Placental pericyte (primary cell): ENCODE data around the gene STK31. TPM values are rescaled to one million over a fixed set of nuclear protein-coding genes. Genes with fewer than 3 reads are reported as not detected.

Experiments
- total RNA-seq: library from RNA; depleted of rRNA; stranded (reverse); fragments of >200 nt; gene quantifications from 2 replicates; pipeline ENCODE4 v1.2.3, GENCODE V29; 2012

The STK31 gene
- total RNA-seq = not detected in 2 replicates

GRCh38 chr7:23710000-23710399 lies at the start of gene STK31:
Gene STK31 (plus strand): TSS chr7:23710219. CDS start chr7:23710286, 67 bp downstream.

GRCh38 chr7:23679898-23680413 lies 30.1 kb upstream of the STK31 start, which contains the start of gene FAM221A:
Gene FAM221A (plus strand): TSS chr7:23680199. CDS start chr7:23680219, 20 bp downstream.

Other genes with a start within 250 kb of the STK31 start
- 88.4 and 180 TPM in 2 replicates for gene IGF2BP3, start 239.7 kb upstream of the STK31 start, total RNA-seq
- 32.6 and 50.3 TPM in 2 replicates for gene TRA2A, start 178.2 kb upstream of the STK31 start, total RNA-seq
- gene CCDC126, start 112.8 kb upstream of the STK31 start, total RNA-seq = 4.4 and 10.7 TPM in 2 replicates
- 1.0 and 1.1 TPM in 2 replicates for gene FAM221A, start 30.0 kb upstream of the STK31 start, total RNA-seq